ENCODE results near the gene ARID1A.
A peak's percentile ranks its signal among the peaks of the same experiment; 100 is the strongest.

The ARID1A gene

GRCh38 chr1:26761217-26761616 lies 65.4 kb downstream of the ARID1A start:
- DNase-seq (ENCODE audit: low read depth): no peak

- DNase-seq (ENCODE audit: low read depth): no peak
Measured at GRCh38 chr1:26767714-26768113, 71.9 kb downstream of the ARID1A start.

GRCh38 chr1:26768755-26769154 lies 72.9 kb downstream of the ARID1A start:
- no peak for DNase-seq (ENCODE audit: low read depth)

GRCh38 chr1:26771285-26771642 lies 75.4 kb downstream of the ARID1A start:
- no peak for DNase-seq (ENCODE audit: low read depth)

- DNase-seq (ENCODE audit: low read depth): no peak
Measured at GRCh38 chr1:26771643-26772321, 76.0 kb downstream of the ARID1A start.

GRCh38 chr1:26772687-26773086 lies 76.9 kb downstream of the ARID1A start:
- no peak for DNase-seq (ENCODE audit: low read depth)

- DNase-seq (ENCODE audit: low read depth): no peak
Measured at GRCh38 chr1:26774462-26774861, 78.6 kb downstream of the ARID1A start.

- no peak for DNase-seq (ENCODE audit: low read depth)
Measured at GRCh38 chr1:26775666-26776065, 79.9 kb downstream of the ARID1A start.

GRCh38 chr1:26779098-26779668 lies 83.4 kb downstream of the ARID1A start:
- no peak for DNase-seq (ENCODE audit: low read depth)

- DNase-seq (ENCODE audit: low read depth): no peak
Measured at GRCh38 chr1:26780344-26780957, 84.6 kb downstream of the ARID1A start.

- no peak for DNase-seq (ENCODE audit: low read depth)
Measured at GRCh38 chr1:26781206-26781825, 85.5 kb downstream of the ARID1A start.

GRCh38 chr1:26782521-26783212 lies 86.9 kb downstream of the ARID1A start:
- no peak for DNase-seq (ENCODE audit: low read depth)

GRCh38 chr1:26783646-26784022 lies 87.8 kb downstream of the ARID1A start:
- no peak for DNase-seq (ENCODE audit: low read depth)

GRCh38 chr1:26784023-26784871 lies 88.4 kb downstream of the ARID1A start:
- no peak for DNase-seq (ENCODE audit: low read depth)

GRCh38 chr1:26784886-26785285 lies 89.1 kb downstream of the ARID1A start:
- no peak for DNase-seq (ENCODE audit: low read depth)

- DNase-seq (ENCODE audit: low read depth): no peak
Measured at GRCh38 chr1:26785611-26786436, 90.0 kb downstream of the ARID1A start.

- DNase-seq (ENCODE audit: low read depth): no peak
Measured at GRCh38 chr1:26786437-26787380, 90.9 kb downstream of the ARID1A start.

GRCh38 chr1:26787381-26787705 lies 91.5 kb downstream of the ARID1A start:
- DNase-seq (ENCODE audit: low read depth): peak; percentile 53

- peak; percentile 83 for DNase-seq (ENCODE audit: low read depth)
Measured at GRCh38 chr1:26787706-26788514, 92.1 kb downstream of the ARID1A start, which contains the start of gene PIGV. TSS of gene PIGV (plus strand) at chr1:26787950. CDS start at chr1:26790816, 2,866 bp downstream.
